ENCODE measurements around the gene GALK2. TPM values are rescaled to one million over a fixed set of nuclear protein-coding genes. Genes with fewer than 3 reads are reported as not detected.

Gene GALK2
- total and polyA plus RNA-seq, 2 of the 8 experiments (the other 6 are each of a cell fraction or from before 2014, with no cell fraction given), result 8.7 to 16.1 TPM

- Histone ChIP-seq H3K79me2 (ENCODE audit: control insufficient read depth in 1 of 2, insufficient read depth in 2 of 2, low read length in 2 of 2) (no peaks in the 10 kb centered on the region), H3K18ac (ENCODE audit: extremely low read depth, low read length) (no peak overlapping the region), H3K27ac (ENCODE audit: low read depth, low read length) (no peak overlapping the region), H3K79me1 (ENCODE audit: low read depth, low read length) (no peaks in the 10 kb centered on the region), H4K5ac (ENCODE audit: insufficient read length, low read depth, low read length) (no peak overlapping the region), H2BK15ac (ENCODE audit: low read length) (no peak overlapping the region), H2AFZ (ENCODE audit: low read length) (no peak overlapping the region), H3K9ac (replicated peaks in 1 of 4; ENCODE audit: extremely low read depth in 1 of 4, low read depth in 3 of 4, low read length in 3 of 4) (no peak overlapping the region), H4K91ac (replicated peaks; ENCODE audit: insufficient read length, low read length) (no peak overlapping the region), H3K4ac (replicated peaks; ENCODE audit: insufficient read length, low read depth, low read length) (no peak overlapping the region), H3K23ac (ENCODE audit: insufficient read length) (no peak overlapping the region), H3K23me2 (ENCODE audit: low read depth, low read length) (no peaks in the 10 kb centered on the region), H3K14ac (ENCODE audit: insufficient read length) (no peak overlapping the region), H2BK5ac (ENCODE audit: low read depth, low read length) (no peak overlapping the region), H3K56ac (replicated peaks; ENCODE audit: insufficient read length, low read depth, low read length) (no peak overlapping the region), H2BK120ac (replicated peaks; ENCODE audit: low read depth, low read length) (no peak overlapping the region), H3K36me3 (ENCODE audit: control insufficient read depth in 2 of 4, insufficient read depth in 4 of 4, low read length in 3 of 4) (peaks cover 0 to 11% (median 0%) of the 10 kb centered on the region in 4 experiments; a peak in 2 of 8 replicates), H3K9me3 (ENCODE audit: insufficient read depth in 2 of 2, low read depth in 1 of 2, low read length in 1 of 2) (no peaks in the 10 kb centered on the region), H4K8ac (ENCODE audit: extremely low read depth, insufficient read depth, low read length) (no peak overlapping the region), H2AK5ac (ENCODE audit: low read depth, low read length) (no peak overlapping the region), H3K4me2 (ENCODE audit: insufficient read depth in 1 of 2, low read depth in 2 of 2, low read length in 2 of 2) (no peak overlapping the region), H2BK20ac (ENCODE audit: low read length) (no peak overlapping the region), H3K27me3 (replicated peaks in 1 of 4; ENCODE audit: control insufficient read depth in 3 of 4, extremely low read depth in 1 of 4, insufficient read depth in 3 of 4, low read length in 3 of 4) (no peaks in the 10 kb centered on the region), H3K4me3 (ENCODE audit: extremely low read depth in 1 of 4, insufficient read depth in 2 of 4, low read depth in 3 of 4, low read length in 4 of 4) (no peak overlapping the region), H3K4me1 (replicated peaks in 1 of 4; ENCODE audit: control insufficient read depth in 3 of 4, insufficient read depth in 4 of 4, low read length in 3 of 4) (no peaks in the 10 kb centered on the region), H2BK12ac (ENCODE audit: low read depth, low read length) (no peak overlapping the region), H4K20me1 (replicated peaks in 1 of 2; ENCODE audit: control insufficient read depth in 1 of 2, insufficient read depth in 2 of 2, low read length in 2 of 2) (no peaks in the 10 kb centered on the region)
- ChIA-PET CTCF (ENCODE audit: partially characterized antibody) (interaction anchor here (0.7 to 1.5 kb wide), 4 partner anchors 9 to 262 kb away, joined by 3 read pairs; no protein-coding TSS in a partner anchor), POLR2A (ENCODE audit: partially characterized antibody) (interaction anchor here (0.9 to 1.0 kb wide), 2 partner anchors 34 to 76 kb away, joined by 3 read pairs; partner anchors contain the start of genes COPS2 and SECISBP2L)
- FAIRE-seq (no peak), DNase-seq (ENCODE audit: low read depth in 1 of 2, low spot score in 2 of 2) (no peak)
- WGBS, 2 experiments (ENCODE audit: extremely low coverage in 1 of 2, insufficient coverage in 1 of 2, insufficient read length in 1 of 2, insufficient replicate concordance in 2 of 2, low coverage in 1 of 2, low lambda C conversion rate in 2 of 2, missing lambda C conversion rate in 1 of 2), result 88% methylated on average over 1 of the region's 1 CpG; no CpG with 5 or more reads in 1 of the 2 experiments
- no peak for TF ChIP-seq SIN3A (conservative IDR thresholded peaks at IDR 0.05 in 1 of 2, IDR thresholded peaks at IDR 0.05 in 1 of 2; ENCODE audit: low read depth in 1 of 2, low read length in 2 of 2)
- no peak for TF ChIP-seq CTCF (IDR thresholded peaks at IDR 0.05; ENCODE audit: control extremely low read depth in 1 of 3, insufficient read depth in 1 of 3, low read depth in 1 of 3, low read length in 3 of 3)
- no peak for TF ChIP-seq POLR2A (IDR thresholded peaks at IDR 0.05; ENCODE audit: control extremely low read depth in 1 of 2, low read depth in 2 of 2, low read length in 2 of 2)
- TF ChIP-seq NANOG (IDR thresholded peaks at IDR 0.05; ENCODE audit: insufficient read depth, low read depth, low read length, poor library complexity, severe bottlenecking), result no peak
- no peak for TF ChIP-seq CEBPB (IDR thresholded peaks at IDR 0.05; ENCODE audit: low read depth, low read length)
- TF ChIP-seq RBBP5 (IDR thresholded peaks at IDR 0.05; ENCODE audit: borderline replicate concordance, low read depth, low read length), result no peak
- TF ChIP-seq CBX5 (IDR thresholded peaks at IDR 0.05; ENCODE audit: low read depth, low read length), result no peak
These were observed 48.1 kb upstream of the GALK2 start for GRCh38 chr15:49121901-49122300.

All from H1 (cell line).